ENCODE measurements around the gene TMEM196.
A peak's percentile ranks its signal among the peaks of the same experiment; 100 is the strongest.
"Not testable (repeated sequence)": the region's sequence is repeated elsewhere in the genome, so short reads cannot be mapped to it uniquely, and the experiment has no call there.

Gene TMEM196

DNA sequence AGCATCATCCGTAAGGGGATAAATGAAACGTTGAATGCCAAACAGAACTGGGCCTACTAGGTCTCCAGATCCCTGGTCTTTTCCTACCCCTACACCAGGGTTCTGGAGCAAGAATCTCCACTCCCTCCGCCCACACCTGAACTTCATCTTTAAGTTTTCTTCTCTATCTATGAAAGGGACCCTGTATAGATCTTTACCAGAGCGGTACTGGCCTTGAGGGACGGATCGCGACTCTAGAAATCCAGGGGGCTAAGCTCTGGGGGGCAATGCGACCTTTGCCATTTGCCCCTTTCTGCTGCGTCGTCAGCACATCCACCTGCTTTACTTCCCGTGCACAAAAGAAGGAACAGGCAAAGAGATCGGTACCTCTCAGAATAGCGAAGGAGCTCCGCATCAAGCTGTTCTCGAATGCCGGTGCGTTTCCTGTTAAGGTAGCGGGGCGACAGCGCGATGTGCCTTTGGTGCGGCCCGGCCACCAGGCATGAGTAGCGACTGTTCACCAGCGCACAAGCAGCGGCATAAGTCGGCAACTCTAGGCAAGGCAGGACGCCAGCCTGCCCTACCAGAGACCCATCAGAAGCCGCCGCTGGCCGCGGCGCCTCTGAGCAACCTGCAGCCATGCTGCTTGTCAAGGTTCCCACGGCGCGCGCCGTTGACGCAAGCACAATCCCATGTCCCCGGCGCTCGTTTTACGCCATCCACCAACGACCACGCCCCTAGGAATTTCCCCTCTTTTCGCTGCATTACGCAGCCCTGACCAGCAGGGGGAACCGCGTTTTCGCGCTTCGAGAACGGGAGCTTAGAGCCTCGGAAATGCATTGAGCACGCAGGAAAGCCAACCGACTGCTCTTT, 64.8 kb downstream of the TMEM196 start, which contains the start of gene POLR1F:
Gene POLR1F (minus strand): TSS at position 641 of the 852 bp plus-strand sequence. CDS start 21 bp downstream, at position 620.
- DNase-seq (ENCODE audit: extremely low read depth in 1 of 2, low read depth in 1 of 2) = peak; percentile 79 to 83

DNA sequence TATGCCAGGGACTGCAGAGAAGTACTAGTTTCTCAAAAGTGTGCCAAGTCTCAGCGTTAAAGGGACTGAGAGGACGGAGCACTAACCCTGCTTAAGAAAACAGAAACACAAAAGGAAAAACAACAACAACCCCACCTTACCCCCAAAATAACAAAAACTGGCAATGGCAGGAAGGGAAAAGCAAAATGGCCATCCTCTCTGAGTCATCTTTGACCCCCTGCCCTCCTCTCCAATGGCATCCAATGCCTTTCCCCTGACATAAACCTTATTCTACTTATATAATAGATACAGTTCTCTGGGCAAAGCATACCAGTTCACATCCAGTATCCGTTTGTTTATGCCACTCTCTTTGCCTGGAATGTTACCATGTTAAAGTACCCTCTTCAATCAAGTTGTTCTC, 66.2 kb downstream of the TMEM196 start:
- DNase-seq (ENCODE audit: extremely low read depth in 1 of 2, low read depth in 1 of 2) = no peak

DNA sequence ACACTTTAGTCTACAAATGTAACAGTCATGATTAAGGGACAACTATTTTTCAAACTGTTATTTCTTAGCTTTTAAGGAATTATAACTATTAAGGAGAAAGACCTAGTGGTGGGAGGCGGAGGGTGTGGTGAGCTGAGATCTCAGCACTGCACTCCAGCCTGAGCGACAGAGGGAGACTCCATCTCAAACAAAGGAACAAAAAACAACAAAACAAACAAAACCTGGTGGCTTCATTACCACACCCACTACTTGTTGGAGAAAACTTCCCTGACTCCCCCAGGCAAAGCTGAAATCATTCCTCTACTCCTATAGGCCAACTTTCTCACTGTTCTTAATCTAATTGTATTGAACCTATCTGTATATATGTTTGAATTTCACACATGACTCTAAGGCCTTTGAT, 67.8 kb downstream of the TMEM196 start:
- no peak for DNase-seq (ENCODE audit: extremely low read depth in 1 of 2, low read depth in 1 of 2)

DNA sequence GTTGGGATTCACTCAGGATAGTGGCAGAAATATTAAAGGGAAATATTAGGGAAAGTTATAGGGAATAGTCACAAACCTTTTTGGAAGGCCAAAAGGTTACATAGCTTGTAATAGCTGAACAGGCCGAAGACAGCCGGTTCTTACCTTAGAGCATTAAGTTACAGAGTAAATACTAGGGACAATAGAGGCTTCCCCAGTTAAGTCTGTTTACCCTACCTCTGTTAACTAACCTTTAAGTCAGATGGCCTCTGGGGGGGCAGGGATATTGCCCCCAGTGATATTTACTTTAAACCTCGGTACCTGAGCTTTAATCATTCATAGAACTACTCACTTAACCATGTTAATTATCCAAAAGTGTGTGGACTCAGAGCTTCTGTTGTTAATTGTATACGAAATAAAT, 71.9 kb downstream of the TMEM196 start:
- no peak for DNase-seq (ENCODE audit: extremely low read depth in 1 of 2, low read depth in 1 of 2)

DNA sequence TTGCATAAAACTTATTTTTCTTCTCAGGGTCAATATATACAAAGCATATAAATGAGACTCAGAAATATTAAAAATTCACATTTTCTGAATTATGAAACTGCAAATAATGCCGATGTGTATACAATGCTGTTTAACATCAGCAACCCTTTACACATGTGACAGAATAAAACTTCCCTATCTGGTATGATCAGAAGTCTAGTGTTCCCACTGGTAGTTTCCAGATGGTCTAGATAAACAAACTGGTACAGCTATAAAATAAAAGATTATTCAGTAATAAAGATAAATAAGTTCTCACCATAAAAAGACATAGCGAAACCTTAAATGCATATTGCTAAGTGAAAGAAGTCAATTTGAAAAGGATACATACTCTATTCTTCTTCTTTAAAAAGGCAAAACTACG, 72.5 kb downstream of the TMEM196 start:
- no peak for DNase-seq (ENCODE audit: extremely low read depth in 1 of 2, low read depth in 1 of 2)

DNA sequence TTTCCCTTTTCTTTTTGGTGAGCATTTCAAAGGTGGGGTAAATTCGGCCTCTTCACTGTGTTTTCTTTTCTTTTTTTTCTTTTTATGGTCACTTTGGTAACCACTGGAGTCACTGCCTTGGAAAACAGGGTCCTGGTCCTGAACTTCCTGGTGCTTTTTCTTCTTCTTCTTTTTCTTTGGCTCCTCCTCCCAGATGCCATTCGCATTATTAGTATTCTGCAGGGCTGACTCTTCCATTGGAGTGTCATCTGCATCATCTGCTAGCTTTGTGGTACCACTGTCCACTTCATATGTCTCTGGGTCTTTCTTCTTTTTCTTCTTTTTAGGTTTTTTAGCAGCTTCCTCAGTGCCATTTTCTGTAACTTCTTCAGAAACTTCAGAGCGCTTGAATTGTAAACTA, 75.1 kb downstream of the TMEM196 start:
- no peak for DNase-seq (ENCODE audit: extremely low read depth in 1 of 2, low read depth in 1 of 2)

DNA sequence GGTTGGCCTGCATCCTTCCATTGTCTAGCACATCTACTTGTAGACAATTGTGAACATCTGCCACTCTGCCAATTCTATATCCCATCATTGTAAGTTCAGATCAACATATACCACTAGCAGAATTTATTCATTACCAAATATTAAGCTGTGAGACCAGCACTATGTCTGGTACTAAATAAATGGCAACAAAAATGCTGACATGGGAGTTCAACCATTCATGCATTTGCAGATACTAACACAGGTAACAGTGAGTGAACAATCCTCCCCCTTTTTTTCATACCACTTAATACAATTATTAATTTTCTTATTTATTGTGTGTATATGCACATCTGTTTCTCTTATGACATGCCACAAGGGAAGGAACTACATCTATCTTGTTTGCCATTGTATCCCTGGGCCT, 76.5 kb downstream of the TMEM196 start:
- DNase-seq (ENCODE audit: extremely low read depth in 1 of 2, low read depth in 1 of 2) = no peak

DNA sequence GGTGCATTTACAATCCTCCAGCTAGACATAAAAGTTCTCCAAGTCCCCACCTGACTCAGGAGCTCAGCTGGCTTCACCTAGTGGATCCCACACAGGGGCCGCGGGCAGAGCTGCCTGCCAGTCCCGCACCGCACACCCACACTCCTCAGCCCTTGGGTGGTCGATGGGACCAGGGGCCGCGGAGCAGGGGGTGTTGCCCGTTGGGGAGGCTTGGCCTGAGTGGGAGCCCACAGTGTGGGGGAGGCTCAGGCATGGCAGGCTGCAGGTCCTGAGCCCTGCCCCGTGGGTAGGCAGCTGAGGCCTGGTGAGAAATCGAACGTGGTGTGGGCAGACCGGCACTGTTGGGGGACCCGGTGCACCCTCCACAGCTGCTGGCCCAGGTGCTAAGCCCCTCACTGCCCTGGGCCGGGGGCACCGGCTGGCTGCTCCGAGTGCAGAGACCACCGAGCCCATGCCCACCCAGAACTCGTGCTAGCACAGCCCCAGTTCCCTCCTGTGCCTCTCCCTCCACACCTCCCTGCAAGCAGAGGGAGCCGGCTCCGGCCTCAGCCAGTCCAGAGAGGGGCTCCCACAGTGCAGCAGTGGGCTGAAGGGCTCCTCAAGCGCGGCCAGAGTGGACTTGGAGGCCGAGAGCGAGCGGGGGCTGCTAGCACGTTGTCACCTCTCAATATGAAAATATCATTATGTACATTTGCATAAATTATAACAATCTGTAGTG, 81.1 kb downstream of the TMEM196 start:
- no peak for DNase-seq (ENCODE audit: extremely low read depth in 1 of 2, low read depth in 1 of 2)

DNA sequence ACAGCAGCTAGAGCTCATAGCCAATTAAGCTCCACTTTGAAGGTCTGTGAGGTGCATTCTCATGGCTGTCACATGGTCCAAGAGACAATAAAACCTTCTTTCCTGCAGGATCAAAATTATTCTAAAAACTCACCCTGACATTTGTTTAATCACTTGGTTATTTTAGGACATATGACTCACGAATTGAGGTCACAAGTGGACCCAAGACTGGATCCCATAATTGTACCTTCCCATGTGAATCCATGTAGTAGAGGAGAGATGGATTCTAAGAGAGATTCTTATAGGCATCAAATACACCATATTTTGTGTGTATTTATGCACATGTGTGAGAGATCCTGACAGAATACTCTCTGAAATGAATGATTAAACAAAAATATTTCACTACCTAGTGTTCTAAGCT, 82.7 kb downstream of the TMEM196 start:
- no peak for DNase-seq (ENCODE audit: extremely low read depth in 1 of 2, low read depth in 1 of 2)

DNA sequence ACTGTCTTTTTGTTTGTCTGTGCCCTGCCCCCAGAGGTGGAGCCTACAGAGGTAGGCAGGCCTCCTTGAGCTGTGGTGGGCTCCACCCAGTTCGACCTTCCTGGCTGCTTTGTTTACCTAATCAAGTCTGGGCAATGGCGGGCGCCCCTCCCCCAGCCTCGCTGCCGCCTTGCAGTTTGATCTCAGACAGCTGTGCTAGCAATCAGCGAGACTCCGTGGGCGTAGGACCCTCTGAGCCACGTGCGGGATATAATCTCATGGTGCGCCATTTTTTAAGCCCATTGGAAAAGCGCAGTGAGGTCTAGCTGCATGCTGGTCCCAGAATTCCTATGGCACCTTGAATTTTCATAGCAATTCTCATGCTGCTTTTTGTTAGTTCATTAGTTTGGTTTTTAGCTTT, 84.3 kb downstream of the TMEM196 start:
- DNase-seq (ENCODE audit: extremely low read depth in 1 of 2, low read depth in 1 of 2) = not testable (repeated sequence)

DNA sequence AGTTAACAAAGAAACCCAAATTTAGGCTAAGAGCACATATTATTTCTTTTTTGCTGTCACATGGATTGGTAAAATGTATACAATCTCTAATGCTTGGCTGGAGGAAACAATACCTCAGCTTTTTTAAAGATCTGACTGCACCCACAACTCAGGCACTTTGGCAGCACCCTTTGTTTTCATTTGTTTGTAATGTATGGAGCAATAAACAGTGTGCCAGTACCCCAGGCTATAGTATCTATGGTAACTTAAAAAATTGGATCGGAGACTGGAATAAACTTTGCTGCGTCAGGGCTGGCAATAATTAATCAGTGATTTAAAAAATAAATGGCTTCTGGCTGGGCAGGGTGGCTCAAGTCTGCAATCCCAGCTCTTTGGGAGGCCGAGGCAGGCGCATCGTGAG, 91.8 kb downstream of the TMEM196 start:
- no peak for DNase-seq (ENCODE audit: extremely low read depth in 1 of 2, low read depth in 1 of 2)

DNA sequence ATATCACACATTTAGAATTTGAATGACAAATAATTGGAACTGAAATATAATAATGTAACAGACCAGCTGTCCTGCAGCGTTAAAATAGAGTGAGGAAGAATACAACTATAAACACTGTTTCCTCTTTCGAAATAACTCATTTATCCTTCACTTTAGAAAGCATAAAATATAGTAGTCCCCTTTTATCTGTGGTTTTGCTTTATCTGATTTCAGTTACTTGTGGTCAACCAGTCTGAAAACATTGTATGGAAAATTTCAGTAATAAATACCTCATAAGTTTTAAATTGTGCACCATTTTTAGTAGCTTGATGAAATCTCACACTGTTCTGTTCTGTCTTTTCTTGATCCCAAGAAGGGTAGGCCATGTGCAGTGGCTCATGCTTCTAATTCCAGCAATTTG, 96.2 kb downstream of the TMEM196 start:
- DNase-seq (ENCODE audit: extremely low read depth in 1 of 2, low read depth in 1 of 2) = no peak

DNA sequence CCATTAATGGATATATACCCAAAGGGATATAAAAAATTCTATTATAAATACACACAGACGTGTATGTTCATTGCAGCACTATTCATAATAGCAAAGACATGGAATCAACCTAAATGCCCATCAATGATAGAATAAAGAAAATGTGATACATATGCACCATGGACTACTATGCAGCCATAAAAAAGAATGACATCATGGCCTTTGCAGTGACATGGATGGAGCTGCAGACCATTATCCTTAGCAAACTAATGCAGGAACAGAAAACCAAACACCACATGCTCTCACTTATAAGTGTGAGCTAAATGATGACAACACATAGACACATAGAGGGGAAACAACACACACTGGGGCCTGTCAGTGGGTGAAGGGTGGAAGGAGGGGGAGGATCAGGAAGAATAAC, 97.6 kb downstream of the TMEM196 start:
- DNase-seq (ENCODE audit: extremely low read depth in 1 of 2, low read depth in 1 of 2) = no peak

DNA sequence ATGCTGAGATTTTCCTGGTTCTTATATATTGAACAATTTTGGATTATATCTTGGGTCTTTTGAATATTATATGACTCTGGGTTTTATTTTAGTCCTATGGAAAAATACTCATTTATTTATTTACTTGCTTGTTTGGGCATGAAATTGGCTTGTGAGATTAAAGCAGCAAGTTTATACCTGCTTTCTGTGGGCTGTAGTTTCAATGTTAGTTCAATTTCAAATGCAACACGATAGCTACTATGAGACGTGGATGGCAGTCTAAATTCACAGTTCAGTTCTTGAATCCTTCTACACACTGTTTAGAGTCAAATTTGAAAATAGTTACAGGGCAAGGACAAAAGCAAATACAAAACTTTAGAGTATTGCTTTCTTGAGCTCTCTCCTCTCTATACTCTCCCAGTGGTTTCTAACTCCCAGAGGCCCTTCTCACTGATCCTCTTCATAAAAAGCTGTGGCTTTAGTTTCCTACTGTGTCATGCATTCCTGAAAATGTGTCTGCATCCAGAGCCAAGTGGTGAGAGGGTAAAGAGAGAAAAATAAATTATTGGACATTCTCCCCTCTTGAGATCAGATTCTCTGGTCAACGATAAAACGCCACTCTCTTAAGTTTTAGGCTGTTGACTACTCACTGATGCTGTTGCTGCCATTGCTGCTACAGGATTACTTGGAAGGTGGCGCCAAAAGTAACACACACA, 99.0 kb downstream of the TMEM196 start:
- no peak for DNase-seq (ENCODE audit: extremely low read depth in 1 of 2, low read depth in 1 of 2)

DNA sequence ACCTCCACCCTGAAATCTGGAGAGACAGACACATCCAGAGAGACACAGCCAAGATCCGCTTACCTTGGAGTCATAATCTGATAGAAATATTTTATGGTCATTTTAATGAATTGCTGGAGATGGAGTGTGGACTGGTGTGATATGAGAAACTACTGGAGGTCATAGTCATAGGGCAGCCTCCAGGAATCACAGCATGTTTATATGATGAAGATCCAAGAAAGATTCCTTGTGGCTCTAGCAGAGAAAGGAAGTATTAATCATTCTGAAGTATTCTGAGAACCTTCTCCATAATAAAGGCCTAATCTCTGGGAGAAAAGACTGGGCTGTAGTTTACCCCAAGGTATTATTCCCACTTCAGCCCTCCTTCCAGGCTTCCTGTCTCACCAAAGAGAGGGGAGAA, 102.6 kb downstream of the TMEM196 start:
- no peak for DNase-seq (ENCODE audit: extremely low read depth in 1 of 2, low read depth in 1 of 2)
